GM23248 (cell line): Measurements from ENCODE around the gene FARS2. TPM values are rescaled to one million over a fixed set of nuclear protein-coding genes. Genes with fewer than 3 reads are reported as not detected.

ENCODE experiments used
- DNase-seq: peaks from one replicate; pipeline ENCODE4 v3.0.0-alpha.2; 2015
- H2AFZ ChIP-seq: fragments of 200-600 bp; sonication (generic); 2 replicates; pipeline ENCODE4 v1.6.1; 2016; ENCODE audit warnings: antibody characterized with exemption
- H3F3A ChIP-seq: fragments of 200-600 bp; sonication (generic); 2 replicates; pipeline ENCODE4 v1.6.1; 2016; ENCODE audit warnings: mild to moderate bottlenecking, antibody characterized with exemption, mixed run types; ENCODE audit not compliant: insufficient read depth
- H3K27ac ChIP-seq: fragments of 200-600 bp; sonication (generic); 2 replicates; pipeline ENCODE4 v1.5.1; 2016; ENCODE audit warnings: mild to moderate bottlenecking
- H3K27me3 ChIP-seq: fragments of 200-600 bp; sonication (generic); replicated peaks from 2 replicates; pipeline ENCODE4 v1.6.1; 2016; ENCODE audit warnings: mild to moderate bottlenecking; ENCODE audit not compliant: insufficient read depth
- H3K36me3 ChIP-seq: fragments of 200-600 bp; sonication (generic); 2 replicates; pipeline ENCODE4 v1.6.1; 2016; ENCODE audit warnings: low read depth, mild to moderate bottlenecking
- H3K4me1 ChIP-seq: fragments of 200-600 bp; sonication (generic); 2 replicates; pipeline ENCODE4 v1.6.1; 2016; ENCODE audit warnings: mild to moderate bottlenecking; ENCODE audit not compliant: insufficient read depth
- H3K4me2 ChIP-seq: fragments of 200-600 bp; sonication (generic); one replicate; pipeline ENCODE4 v1.6.1; 2016; ENCODE audit warnings: mild to moderate bottlenecking; ENCODE audit not compliant: unreplicated experiment
- H3K4me3 ChIP-seq: fragments of 200-600 bp; sonication (generic); 2 replicates; pipeline ENCODE4 v1.5.1; 2016; ENCODE audit warnings: mild to moderate bottlenecking
- H3K79me2 ChIP-seq: fragments of 200-600 bp; sonication (generic); 2 replicates; pipeline ENCODE4 v1.6.1; 2016; ENCODE audit warnings: mild to moderate bottlenecking; ENCODE audit not compliant: insufficient read depth
- H3K9ac ChIP-seq: fragments of 200-600 bp; sonication (generic); 2 replicates; pipeline ENCODE4 v1.6.1; 2016; ENCODE audit warnings: mild to moderate bottlenecking
- H3K9me2 ChIP-seq: fragments of 200-600 bp; sonication (generic); 2 replicates; pipeline ENCODE4 v1.6.1; 2016; ENCODE audit warnings: mixed run types, mild to moderate bottlenecking, moderate library complexity; ENCODE audit not compliant: insufficient read depth
- H3K9me3 ChIP-seq: fragments of 200-600 bp; sonication (generic); one replicate; pipeline ENCODE4 v1.6.1; 2017; ENCODE audit warnings: low read depth
- H4K20me1 ChIP-seq: fragments of 200-600 bp; sonication (generic); 2 replicates; pipeline ENCODE4 v1.6.0; 2016; ENCODE audit not compliant: insufficient read depth
- EZH2 ChIP-seq: fragments of 200-600 bp; sonication (generic); IDR thresholded peaks from 2 replicates; pipeline ENCODE4 v1.6.1; 2018; ENCODE audit warnings: antibody characterized with exemption, mild to moderate bottlenecking; ENCODE audit not compliant: insufficient read depth, poor library complexity, severe bottlenecking
- EZH2phosphoT487 ChIP-seq: fragments of 200-600 bp; sonication (generic); IDR thresholded peaks from 2 replicates; pipeline ENCODE4 v1.6.1; 2018; ENCODE audit warnings: antibody characterized with exemption, moderate library complexity, mild to moderate bottlenecking, low read depth; ENCODE audit not compliant: insufficient read depth
- WGBS, 2 experiments: methylation state at CpG; one replicate each; pipeline ENCODE4 v1.1.6; 2015 to 2017; ENCODE audit warnings: low lambda C conversion rate in 2 of 2, low coverage in 1 of 2; ENCODE audit errors: missing lambda C conversion rate in 2 of 2; 5-methylcytosine and 5-hydroxymethylcytosine counted together
- in situ Hi-C: fragments of 300-500 bp; cut with MboI; formaldehyde crosslinking; loops from 2 replicates; pipeline ENCODE4 v1.15.0; 2020
- polyA plus RNA-seq: library from polyadenylated mRNA; unstranded; fragments of >200 nt; fragmentation: Nextera tagmentation; extraction: Ambion mirVana; gene quantifications from 2 replicates; pipeline ENCODE4 v1.2.1, GENCODE V29; 2016
- total RNA-seq: library from RNA; depleted of rRNA; stranded (reverse); fragments of >200 nt; shearing (Covaris generic); gene quantifications from 2 replicates; pipeline ENCODE4 v1.2.3, GENCODE V29; 2014

The FARS2 gene
- total and polyA plus RNA-seq, 2 experiments from 2014 or later = 15.1 to 16.5 TPM

DNA sequence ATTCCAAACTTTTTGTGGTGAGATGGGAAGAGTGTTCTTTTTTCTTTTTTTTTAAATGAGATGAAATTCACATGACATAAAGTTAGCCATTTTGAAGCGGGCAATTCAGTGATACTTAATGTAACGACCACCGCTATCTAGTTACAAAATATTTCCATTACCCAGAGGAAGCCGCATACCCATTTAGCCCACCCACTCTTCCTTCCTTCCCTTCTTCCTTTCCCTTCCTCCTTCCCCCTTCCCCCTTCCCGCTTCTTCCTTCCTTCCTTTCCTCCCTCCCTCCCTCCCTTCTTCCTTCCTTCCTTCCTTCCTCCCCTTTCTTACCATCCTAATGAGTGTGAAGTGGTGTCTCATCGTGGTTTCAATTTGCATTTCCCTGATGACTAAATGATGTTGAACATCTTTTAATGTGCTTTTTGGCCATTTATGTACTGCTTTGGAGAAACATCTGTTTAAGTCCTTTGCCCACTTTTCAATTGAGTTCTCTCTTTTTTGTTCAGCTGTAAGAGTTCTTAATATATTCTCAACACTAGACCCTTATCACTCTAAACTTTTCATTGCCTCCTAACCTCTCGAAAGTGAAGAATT, 371.1 kb downstream of the FARS2 start:
- TF ChIP-seq EZH2 = no peak
- Histone ChIP-seq H3F3A (no peaks in the 10 kb centered on the region), H3K4me2 (no peak overlapping the region), H3K9me2 (no peaks in the 10 kb centered on the region), H2AFZ (no peak overlapping the region), H3K9ac (no peak overlapping the region), H3K27ac (no peak overlapping the region), H3K4me1 (no peaks in the 10 kb centered on the region), H3K4me3 (no peak overlapping the region), H3K79me2 (no peaks in the 10 kb centered on the region), H4K20me1 (no peaks in the 10 kb centered on the region), H3K36me3 (no peaks in the 10 kb centered on the region), H3K27me3 (no peaks in the 10 kb centered on the region), H3K9me3 (no peaks in the 10 kb centered on the region)
- no peak for DNase-seq
- WGBS, 2 experiments = 63 to 75% methylated on average over 6 to 7 of the region's 7 CpGs
- in situ Hi-C loops = no loop called here

GRCh38 chr6:5634525-5634924, 373.2 kb downstream of the FARS2 start:
- DNase-seq = no peak

DNA sequence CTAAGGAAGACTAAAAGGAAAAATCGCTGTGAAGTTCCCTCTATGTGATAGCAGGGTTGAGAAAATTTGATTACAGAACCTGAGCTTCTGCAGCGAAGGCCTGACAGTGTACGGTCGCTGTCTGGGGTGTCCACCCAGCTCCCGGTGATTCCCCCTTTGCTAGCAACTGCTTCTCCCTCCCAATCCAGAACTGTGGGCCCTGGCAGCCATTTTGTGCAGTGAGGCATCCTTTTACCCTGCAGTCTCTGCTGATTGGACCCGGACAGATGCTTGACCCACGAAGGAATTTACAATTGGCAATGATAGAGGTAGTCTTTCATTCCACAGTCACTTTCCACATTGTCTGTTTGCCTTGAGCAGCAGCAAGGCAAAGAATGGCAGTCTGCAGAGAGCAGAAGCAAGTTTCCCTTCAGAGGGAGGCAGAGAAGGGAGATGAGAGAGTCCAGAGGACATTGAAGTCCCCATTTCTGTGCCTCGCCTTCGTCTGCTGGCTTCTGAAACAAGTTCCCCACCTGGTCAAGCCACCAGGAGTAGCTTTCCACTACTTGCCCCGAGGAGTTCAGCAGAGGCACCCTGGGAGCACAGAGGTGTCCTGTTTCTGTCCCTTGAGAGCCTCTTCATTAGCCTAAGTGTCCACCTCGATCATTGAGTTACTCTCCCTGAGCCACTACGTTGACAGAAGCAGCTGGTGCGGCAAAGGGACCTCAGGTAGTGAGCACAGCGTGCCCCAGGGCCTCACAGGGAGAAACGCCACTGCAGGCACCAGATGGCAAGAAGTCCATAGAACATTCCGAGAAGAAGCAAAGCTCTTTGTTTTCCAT, 375.1 kb downstream of the FARS2 start:
- in situ Hi-C loops = no loop called here
- no peaks in the 10 kb centered on the region for H3K9me3 ChIP-seq
- TF ChIP-seq EZH2 = no peak
- no peak for TF ChIP-seq EZH2phosphoT487
- H3K27me3 ChIP-seq = no peaks in the 10 kb centered on the region
- no peak for DNase-seq
- no peak overlapping the region for H3K4me2 ChIP-seq
- H3K4me3 ChIP-seq = no peak overlapping the region
- 89 to 90% methylated on average over 16 of the region's 16 CpGs for WGBS, 2 experiments
- no peak overlapping the region for H2AFZ ChIP-seq
- no peak overlapping the region for H3K27ac ChIP-seq
- no peaks in the 10 kb centered on the region for H3K9me2 ChIP-seq
- H3K9ac ChIP-seq = no peak overlapping the region
- H3K4me1 ChIP-seq = no peaks in the 10 kb centered on the region
- H3K36me3 ChIP-seq = no peaks in the 10 kb centered on the region
- H4K20me1 ChIP-seq = no peaks in the 10 kb centered on the region
- no peaks in the 10 kb centered on the region for H3F3A ChIP-seq
- no peaks in the 10 kb centered on the region for H3K79me2 ChIP-seq

More at GRCh38 chr6:5634525-5634924, 373.2 kb downstream of the FARS2 start:
- H3K36me3 ChIP-seq = no peaks in the 10 kb centered on the region
- no peaks in the 10 kb centered on the region for H3K9me2 ChIP-seq
- H3K9ac ChIP-seq = no peak overlapping the region
- H3K4me1 ChIP-seq = no peaks in the 10 kb centered on the region
- in situ Hi-C loops = no loop called here
- no peaks in the 10 kb centered on the region for H3F3A ChIP-seq
- WGBS, 2 experiments = 91 to 94% methylated on average over 4 of the region's 4 CpGs
- no peaks in the 10 kb centered on the region for H3K79me2 ChIP-seq
- H3K27me3 ChIP-seq = no peaks in the 10 kb centered on the region
- no peak overlapping the region for H3K4me2 ChIP-seq
- TF ChIP-seq EZH2phosphoT487 = no peak
- TF ChIP-seq EZH2 = no peak
- H2AFZ ChIP-seq = no peak overlapping the region
- no peak overlapping the region for H3K27ac ChIP-seq
- no peaks in the 10 kb centered on the region for H3K9me3 ChIP-seq
- no peaks in the 10 kb centered on the region for H4K20me1 ChIP-seq
- H3K4me3 ChIP-seq = no peak overlapping the region

GRCh38 chr6:5637714-5638113, 376.4 kb downstream of the FARS2 start:
- no peaks in the 10 kb centered on the region for H3K9me3 ChIP-seq
- no peak overlapping the region for H2AFZ ChIP-seq
- no peaks in the 10 kb centered on the region for H3K4me1 ChIP-seq
- H3K27me3 ChIP-seq = no peaks in the 10 kb centered on the region
- in situ Hi-C loops = no loop called here
- no peaks in the 10 kb centered on the region for H3F3A ChIP-seq
- no peaks in the 10 kb centered on the region for H3K79me2 ChIP-seq
- H3K27ac ChIP-seq = no peak overlapping the region
- no peak overlapping the region for H3K4me2 ChIP-seq
- H3K36me3 ChIP-seq = no peaks in the 10 kb centered on the region
- no peak for DNase-seq
- H3K4me3 ChIP-seq = no peak overlapping the region
- WGBS, 2 experiments = 90 to 94% methylated on average over 5 of the region's 5 CpGs
- no peaks in the 10 kb centered on the region for H4K20me1 ChIP-seq
- no peak overlapping the region for H3K9ac ChIP-seq
- no peak for TF ChIP-seq EZH2phosphoT487
- no peak for TF ChIP-seq EZH2
- no peaks in the 10 kb centered on the region for H3K9me2 ChIP-seq
